ENCODE data around the gene NRG3.

Gene NRG3

GRCh38 chr10:82136103-82136502, 261.1 kb downstream of the NRG3 start:
- no peak for DNase-seq

- no peak for DNase-seq
These were observed 269.2 kb downstream of the NRG3 start for GRCh38 chr10:82144153-82144552.

GRCh38 chr10:82148764-82149163, 273.8 kb downstream of the NRG3 start:
- DNase-seq: no peak

GRCh38 chr10:82149674-82150073, 274.7 kb downstream of the NRG3 start:
- DNase-seq: no peak

- peak; percentile 22 for DNase-seq
These were observed 275.3 kb downstream of the NRG3 start for GRCh38 chr10:82150123-82150900.

- DNase-seq: no peak
These were observed 285.3 kb downstream of the NRG3 start for GRCh38 chr10:82160307-82160706.

- no peak for DNase-seq
These were observed 286.3 kb downstream of the NRG3 start for GRCh38 chr10:82161264-82161663.

GRCh38 chr10:82162549-82163195, 287.7 kb downstream of the NRG3 start:
- DNase-seq: no peak

GRCh38 chr10:82171899-82172298, 296.9 kb downstream of the NRG3 start:
- DNase-seq: no peak

GRCh38 chr10:82176587-82176986, 301.6 kb downstream of the NRG3 start:
- DNase-seq: no peak

GRCh38 chr10:82190432-82191260, 315.7 kb downstream of the NRG3 start:
- no peak for DNase-seq

GRCh38 chr10:82191653-82192052, 316.7 kb downstream of the NRG3 start:
- DNase-seq: no peak

GRCh38 chr10:82192665-82193064, 317.7 kb downstream of the NRG3 start:
- no peak for DNase-seq

- DNase-seq: no peak
These were observed 319.4 kb downstream of the NRG3 start for GRCh38 chr10:82194419-82194818.

GRCh38 chr10:82206831-82207230, 331.8 kb downstream of the NRG3 start:
- DNase-seq: no peak

GRCh38 chr10:82208726-82209125, 333.7 kb downstream of the NRG3 start:
- no peak for DNase-seq

- no peak for DNase-seq
These were observed 335.3 kb downstream of the NRG3 start for GRCh38 chr10:82210331-82210730.

- no peak for DNase-seq
These were observed 336.4 kb downstream of the NRG3 start for GRCh38 chr10:82211346-82211745.

- DNase-seq: no peak
These were observed 337.8 kb downstream of the NRG3 start for GRCh38 chr10:82212753-82213152.

GRCh38 chr10:82213784-82214183, 338.8 kb downstream of the NRG3 start:
- no peak for DNase-seq

GRCh38 chr10:82221056-82221455, 346.1 kb downstream of the NRG3 start:
- DNase-seq: no peak

- no peak for DNase-seq
These were observed 346.7 kb downstream of the NRG3 start for GRCh38 chr10:82221601-82222149.

- no peak for DNase-seq
These were observed 353.7 kb downstream of the NRG3 start for GRCh38 chr10:82228701-82229100.

All from hematopoietic multipotent progenitor cell treated with erythropoietin and hydrocortisone succinate and interleukin-3 and kit ligand, for 4 days (in vitro differentiated cells).